GM10248 (cell line): ENCODE measurements around the gene CELSR3.

Experiments used
- CTCF ChIA-PET: fragments of 300-600 bp; sonication (Branson Sonifier 250); formaldehyde crosslinking; extraction: SDS; loops from one replicate; lab custom pipeline; 2021; ENCODE audit warnings: antibody characterized with exemption; lab: Yijun Ruan, JAX
- POLR2A ChIA-PET: fragments of 350-650 bp; sonication (Branson Sonifier 250); formaldehyde crosslinking; extraction: SDS; loops from one replicate; lab custom pipeline; 2020; ENCODE audit warnings: antibody characterized with exemption; lab: Yijun Ruan, JAX
- DNase-seq: peaks from one replicate; pipeline ENCODE4 v3.0.0; 2012; ENCODE audit errors: extremely low spot score
- CTCF ChIP-seq: IDR thresholded peaks from 2 replicates; pipeline ENCODE4 v1.5.1; 2012; ENCODE audit warnings: mild to moderate bottlenecking, low read depth; ENCODE audit errors: extremely low read depth, missing control alignments, control extremely low read depth

CELSR3 gene

GRCh38 chr3:48672522-48672921, 9.8 kb upstream of the CELSR3 start:
- ChIA-PET CTCF (interaction anchor here (1.7 to 4.6 kb wide), 3 partner anchors 12 to 68 kb away, joined by 3 to 14 read pairs (median 14); partner anchors contain the start of gene NCKIPSD), POLR2A (no interaction called here)
- TF ChIP-seq CTCF, result no peak
- DNase-seq, result no peak

DNA sequence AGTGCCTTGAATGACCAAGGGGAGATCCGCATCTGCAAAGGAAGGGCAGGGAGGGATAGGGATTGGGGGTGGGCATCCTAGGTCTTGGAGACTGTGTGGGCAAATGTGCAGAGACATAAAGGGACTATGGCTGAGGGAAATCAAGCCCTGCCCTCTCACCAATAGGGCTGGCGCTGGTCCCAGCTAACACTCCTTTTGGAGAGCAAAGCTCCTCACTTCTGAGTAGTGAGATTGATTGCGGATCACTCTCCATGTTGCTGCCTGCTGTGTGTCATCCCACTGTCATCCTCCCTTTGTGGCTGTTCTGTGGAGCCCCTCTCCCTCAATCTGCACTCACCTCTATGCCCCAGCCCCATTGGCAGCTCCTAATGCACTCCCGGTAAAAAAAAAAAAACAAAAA, 2.2 kb upstream of the CELSR3 start:
- TF ChIP-seq CTCF, result no peak
- CTCF ChIA-PET, result interaction anchor here (0.8 to 5.3 kb wide), 12 partner anchors 9 to 264 kb away, joined by 3 to 28 read pairs (median 5); partner anchors contain the start of genes NCKIPSD and SLC26A6
- POLR2A ChIA-PET, result interaction anchor here (0.6 kb wide), 1 partner anchor 11 kb away, joined by 3 read pairs; no protein-coding TSS in a partner anchor
- DNase-seq, result no peak

GRCh38 chr3:48664313-48664644, 1.6 kb upstream of the CELSR3 start:
- ChIA-PET CTCF (interaction anchor here (0.6 to 5.3 kb wide), 17 partner anchors 8 to 263 kb away, joined by 3 to 28 read pairs (median 4); partner anchors contain the start of genes NCKIPSD and SLC26A6), POLR2A (interaction anchor here (0.5 to 0.6 kb wide), 2 partner anchors 11 to 121 kb away, joined by 3 read pairs; no protein-coding TSS in a partner anchor)
- DNase-seq, result no peak
- TF ChIP-seq CTCF, result no peak

DNA sequence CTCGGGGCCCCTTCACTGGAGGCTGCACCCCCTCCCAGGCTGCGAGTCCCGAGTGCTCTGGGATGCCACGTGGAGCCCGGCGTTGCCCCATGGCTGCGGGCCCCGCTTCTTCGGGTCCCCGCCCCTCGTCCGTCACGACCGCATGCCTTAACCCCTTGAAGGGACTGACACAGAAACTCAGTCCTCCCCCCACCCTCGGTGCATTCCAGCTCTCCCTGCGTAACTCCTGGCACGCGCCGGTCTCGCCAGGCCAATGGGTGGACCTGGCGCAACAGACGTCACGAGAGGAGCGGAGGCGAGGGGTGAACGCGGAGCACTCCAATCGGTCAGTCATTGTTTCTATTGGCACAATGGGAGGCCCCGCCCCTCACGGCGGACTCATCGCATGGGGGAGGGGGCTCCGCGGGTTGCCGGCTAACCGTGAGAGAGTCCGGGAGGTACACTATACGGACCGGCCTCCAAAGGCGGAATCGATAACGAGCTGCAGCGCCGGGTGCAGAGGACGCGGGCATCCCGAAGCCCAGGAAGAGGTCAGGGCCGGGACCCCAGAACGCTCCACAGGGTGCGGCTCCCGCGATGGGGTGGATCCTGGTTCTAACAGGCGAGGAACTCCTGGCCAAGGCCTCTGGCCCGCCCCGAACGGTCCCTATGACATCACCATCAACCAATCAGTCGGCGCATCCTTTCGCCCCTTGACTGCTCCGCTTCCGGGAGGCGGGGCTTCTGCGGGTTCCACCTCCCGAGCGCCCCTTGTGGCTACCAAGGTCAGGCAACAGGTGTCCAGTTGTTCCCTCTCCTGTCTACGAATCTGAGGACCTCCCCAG, 1.0 kb upstream of the CELSR3 start:
- CTCF ChIA-PET, result interaction anchor here (0.6 to 5.3 kb wide), 16 partner anchors 10 to 263 kb away, joined by 3 to 28 read pairs (median 4); partner anchors contain the start of genes NCKIPSD and SLC26A6
- POLR2A ChIA-PET, result interaction anchor here (0.5 to 0.6 kb wide), 2 partner anchors 11 to 121 kb away, joined by 3 read pairs; no protein-coding TSS in a partner anchor
- peak; percentile 86 for TF ChIP-seq CTCF
- DNase-seq, result peak; percentile 100

DNA sequence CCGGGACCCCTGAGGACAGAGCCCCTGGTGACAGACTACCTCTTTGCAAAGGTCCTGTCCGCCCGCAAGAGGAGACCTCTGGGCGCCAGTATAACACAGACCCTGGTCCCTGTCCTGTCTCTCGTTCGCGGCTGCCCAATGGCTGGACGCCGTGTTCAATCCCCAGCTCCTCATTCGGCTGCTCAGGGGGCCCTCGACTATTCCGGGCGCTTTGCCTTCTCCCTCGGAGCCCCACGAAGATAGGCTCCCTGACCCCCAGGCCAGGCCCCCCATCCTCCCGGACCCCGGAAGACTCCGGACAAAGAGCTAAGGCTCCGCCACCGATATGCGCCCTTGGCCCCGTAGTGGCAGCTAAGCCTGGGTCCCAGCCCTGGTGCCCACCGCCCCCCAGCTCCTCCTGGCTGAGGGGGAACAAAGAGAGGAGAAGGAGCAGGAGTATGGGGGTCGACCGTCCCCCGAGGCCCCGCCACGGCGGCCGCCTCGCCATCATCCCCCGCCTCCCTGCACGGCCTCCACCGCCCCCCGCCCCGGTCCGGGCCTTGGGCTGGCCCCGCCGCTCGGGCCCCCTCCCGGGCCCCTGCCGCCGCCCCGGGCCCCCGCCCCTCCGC, 437 bp downstream of the CELSR3 start:
- CTCF ChIA-PET, result interaction anchor here (1.5 to 5.3 kb wide), 5 partner anchors 9 to 77 kb away, joined by 3 to 28 read pairs (median 19); partner anchors contain the start of gene SLC26A6
- no peak for TF ChIP-seq CTCF
- DNase-seq, result no peak
- POLR2A ChIA-PET, result interaction anchor here (1.2 kb wide), 1 partner anchor 27 kb away, joined by 4 read pairs; the partner anchor contains the start of gene SLC26A6
